Esophagus squamous epithelium (tissue), 4 donors: ENCODE results near the gene GMNN.

ENCODE experiments used
- POLR2A ChIP-seq, 4 donors: fragments of 450-650 bp; IDR thresholded peaks; one replicate each; pipeline ENCODE4 v1.6.1; 2017; ENCODE audit warnings: antibody characterized with exemption in 4 of 4, mild to moderate bottlenecking in 4 of 4, moderate library complexity in 3 of 4
- TF ChIP-seq, protein P1 (sequence below), 6 experiments: fragments of 450-650 bp in 4 of 6; fragments of 200-600 bp in 2 of 6; sonication (generic) in 2 of 6; IDR thresholded peaks; one replicate each; pipeline ENCODE4 v1.5.1; 2016 to 2019; ENCODE audit warnings: antibody characterized with exemption in 6 of 6, mild to moderate bottlenecking in 4 of 6, moderate library complexity in 4 of 6

DNA sequence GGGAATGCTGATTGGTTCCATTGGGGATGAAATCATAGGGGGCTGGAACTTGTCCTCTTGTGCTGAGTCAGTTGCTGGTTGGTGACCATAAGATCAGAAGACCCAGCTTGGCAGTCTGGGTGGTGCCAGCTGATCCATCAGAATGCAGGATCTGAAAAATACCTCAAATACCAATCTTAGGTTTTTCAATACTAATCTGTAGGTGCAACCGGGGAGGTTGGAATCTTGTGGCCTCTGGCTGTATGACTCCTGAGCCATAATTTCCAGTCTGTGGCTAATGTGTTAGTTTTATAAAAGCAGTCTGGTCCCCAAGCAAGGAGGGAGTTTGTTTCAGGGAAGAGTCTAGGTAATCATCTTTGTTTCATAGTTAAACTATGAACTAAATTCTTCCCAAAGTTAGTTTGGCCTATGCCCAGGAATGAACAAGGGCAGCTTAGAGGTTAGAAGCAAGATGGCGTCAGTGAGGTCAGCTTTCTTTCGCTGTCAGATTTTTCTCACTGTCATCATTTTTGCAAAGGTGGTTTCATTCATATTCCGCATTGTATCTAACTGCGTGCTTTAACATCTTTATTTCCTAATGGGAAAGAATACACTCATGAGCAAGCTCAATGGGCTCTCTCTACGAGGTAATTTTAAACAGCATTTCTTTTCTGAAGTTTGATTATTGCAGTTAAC is 22.0 kb downstream of the GMNN start:
- TF ChIP-seq, protein P1, sequence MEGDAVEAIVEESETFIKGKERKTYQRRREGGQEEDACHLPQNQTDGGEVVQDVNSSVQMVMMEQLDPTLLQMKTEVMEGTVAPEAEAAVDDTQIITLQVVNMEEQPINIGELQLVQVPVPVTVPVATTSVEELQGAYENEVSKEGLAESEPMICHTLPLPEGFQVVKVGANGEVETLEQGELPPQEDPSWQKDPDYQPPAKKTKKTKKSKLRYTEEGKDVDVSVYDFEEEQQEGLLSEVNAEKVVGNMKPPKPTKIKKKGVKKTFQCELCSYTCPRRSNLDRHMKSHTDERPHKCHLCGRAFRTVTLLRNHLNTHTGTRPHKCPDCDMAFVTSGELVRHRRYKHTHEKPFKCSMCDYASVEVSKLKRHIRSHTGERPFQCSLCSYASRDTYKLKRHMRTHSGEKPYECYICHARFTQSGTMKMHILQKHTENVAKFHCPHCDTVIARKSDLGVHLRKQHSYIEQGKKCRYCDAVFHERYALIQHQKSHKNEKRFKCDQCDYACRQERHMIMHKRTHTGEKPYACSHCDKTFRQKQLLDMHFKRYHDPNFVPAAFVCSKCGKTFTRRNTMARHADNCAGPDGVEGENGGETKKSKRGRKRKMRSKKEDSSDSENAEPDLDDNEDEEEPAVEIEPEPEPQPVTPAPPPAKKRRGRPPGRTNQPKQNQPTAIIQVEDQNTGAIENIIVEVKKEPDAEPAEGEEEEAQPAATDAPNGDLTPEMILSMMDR (IDR thresholded peaks at IDR 0.05) = no peak
- no peak for TF ChIP-seq POLR2A (IDR thresholded peaks at IDR 0.05)
